SK-N-SH treated with all-trans-retinoic acid at 6 μM for 48 hours (cell line): ENCODE results near the gene COA8.

Experiments used
- ATAC-seq: fragments of 200-7000 bp; cut with Tn5 transposase; 3 replicates; pipeline ENCODE4 v1.9.1; 2020; ENCODE audit warnings: mild to moderate bottlenecking, moderate library complexity
- ARNTL ChIP-seq: fragments of 450-650 bp; formaldehyde crosslinking; IDR thresholded peaks from 2 replicates; pipeline ENCODE4 v1.5.0; 2020; ENCODE audit warnings: low read depth, mild to moderate bottlenecking, moderate library complexity, borderline replicate concordance
- BACH2 ChIP-seq: fragments of 250-450 bp; sonication (Bioruptor Pico); IDR thresholded peaks from 2 replicates; pipeline ENCODE4 v1.9.0; 2021; ENCODE audit warnings: mild to moderate bottlenecking, borderline replicate concordance
- CSDC2 ChIP-seq: fragments of 250-450 bp; sonication (Bioruptor Pico); IDR thresholded peaks from 2 replicates; pipeline ENCODE4 v1.5.0; 2020; ENCODE audit warnings: mild to moderate bottlenecking, moderate library complexity
- ESRRG ChIP-seq: fragments of 250-450 bp; sonication (Bioruptor Pico); IDR thresholded peaks from 2 replicates; pipeline ENCODE4 v1.6.1; 2021; ENCODE audit warnings: mild to moderate bottlenecking
- GLIS3 ChIP-seq: fragments of 250-450 bp; sonication (Bioruptor Pico); IDR thresholded peaks from 2 replicates; pipeline ENCODE4 v1.5.0; 2020; ENCODE audit warnings: mild to moderate bottlenecking, moderate library complexity
- ISL1 ChIP-seq: fragments of 250-450 bp; sonication (Bioruptor Pico); IDR thresholded peaks from 2 replicates; pipeline ENCODE4 v2.1.2; 2022; ENCODE audit warnings: mild to moderate bottlenecking, moderate library complexity
- OSR1 ChIP-seq: fragments of 250-450 bp; sonication (Bioruptor Pico); IDR thresholded peaks from 2 replicates; pipeline ENCODE4 v1.8.0; 2022; ENCODE audit warnings: moderate library complexity, mild to moderate bottlenecking, inconsistent platforms
- PATZ1 ChIP-seq: fragments of 250-450 bp; sonication (Bioruptor Pico); IDR thresholded peaks from 2 replicates; pipeline ENCODE4 v1.8.0; 2020; ENCODE audit warnings: mild to moderate bottlenecking, moderate library complexity, borderline replicate concordance
- PPARA ChIP-seq: fragments of 250-450 bp; sonication (Bioruptor Pico); IDR thresholded peaks from 2 replicates; pipeline ENCODE4 v1.5.0; 2020; ENCODE audit warnings: mild to moderate bottlenecking, borderline replicate concordance
- RARB ChIP-seq: fragments of 250-450 bp; sonication (Bioruptor Pico); IDR thresholded peaks from 2 replicates; pipeline ENCODE4 v1.8.0; 2021; ENCODE audit warnings: mild to moderate bottlenecking, moderate library complexity
- SNAI2 ChIP-seq: fragments of 250-450 bp; sonication (Bioruptor Pico); IDR thresholded peaks from 2 replicates; pipeline ENCODE4 v1.5.0; 2020; ENCODE audit warnings: mild to moderate bottlenecking, moderate library complexity
- TCF4 ChIP-seq: fragments of 250-450 bp; sonication (Bioruptor Pico); IDR thresholded peaks from 2 replicates; pipeline ENCODE4 v1.8.0; 2021; ENCODE audit warnings: mild to moderate bottlenecking, moderate library complexity, borderline replicate concordance
- TOX ChIP-seq: fragments of 250-450 bp; sonication (Bioruptor Pico); IDR thresholded peaks from 2 replicates; pipeline ENCODE4 v1.8.0; 2021; ENCODE audit warnings: mild to moderate bottlenecking, moderate library complexity, borderline replicate concordance
- TSHZ2 ChIP-seq: fragments of 250-450 bp; sonication (Bioruptor Pico); IDR thresholded peaks from 2 replicates; pipeline ENCODE4 v1.5.0; 2020; ENCODE audit warnings: mild to moderate bottlenecking, moderate library complexity
- ZC3H10 ChIP-seq: fragments of 250-450 bp; sonication (Bioruptor Pico); IDR thresholded peaks from 2 replicates; pipeline ENCODE4 v1.5.1; 2021; ENCODE audit warnings: mild to moderate bottlenecking, moderate library complexity
- ZFP3 ChIP-seq: fragments of 250-450 bp; sonication (Bioruptor Pico); IDR thresholded peaks from 2 replicates; pipeline ENCODE4 v1.5.0; 2020; ENCODE audit warnings: mild to moderate bottlenecking, moderate library complexity
- ZFP30 ChIP-seq: fragments of 450-650 bp; formaldehyde crosslinking; IDR thresholded peaks from 2 replicates; pipeline ENCODE4 v1.5.0; 2022; ENCODE audit warnings: mild to moderate bottlenecking, moderate library complexity
- ZNF565 ChIP-seq: fragments of 450-650 bp; formaldehyde crosslinking; conservative IDR thresholded peaks from 2 replicates; pipeline ENCODE4 v1.5.0; 2020; ENCODE audit warnings: low read depth, mild to moderate bottlenecking, moderate library complexity
- ZNF8 ChIP-seq: fragments of 450-650 bp; formaldehyde crosslinking; IDR thresholded peaks from 2 replicates; pipeline ENCODE4 v1.5.0; 2020; ENCODE audit warnings: mild to moderate bottlenecking, moderate library complexity
- TF ChIP-seq, protein P1 (sequence below): fragments of 250-450 bp; sonication (Bioruptor Pico); IDR thresholded peaks from 2 replicates; pipeline ENCODE4 v1.5.1; 2020; ENCODE audit warnings: low read depth, mild to moderate bottlenecking, moderate library complexity
- TF ChIP-seq, protein P2 (sequence below): fragments of 250-450 bp; sonication (Bioruptor Pico); IDR thresholded peaks from 2 replicates; pipeline ENCODE4 v1.8.0; 2021; ENCODE audit warnings: low read depth, mild to moderate bottlenecking, moderate library complexity, borderline replicate concordance

Gene COA8

GRCh38 chr14:103600503-103600902, 37.7 kb downstream of the COA8 start:
- no peak for TF ChIP-seq ISL1 (CRISPR knock-in tag)
- ATAC-seq, result no peak

DNA sequence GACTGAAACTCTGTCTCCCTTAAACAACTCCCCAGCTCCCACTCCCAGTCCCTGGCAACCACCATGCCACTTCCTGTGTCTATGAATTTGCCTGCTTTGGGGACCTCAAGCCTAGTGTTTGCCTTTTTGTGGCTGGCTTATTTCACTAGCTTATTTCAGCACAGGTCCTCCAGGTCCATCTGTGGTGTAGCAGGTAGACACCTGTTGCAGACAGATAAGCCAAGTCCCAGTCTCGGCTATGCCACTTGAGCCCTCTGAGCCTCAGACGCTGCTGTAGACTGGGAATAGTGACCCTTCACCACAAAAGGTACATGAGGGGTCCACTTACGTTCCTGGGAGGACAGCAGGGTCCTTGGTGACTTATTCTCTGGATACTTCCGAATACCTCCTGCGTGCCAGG, 41.9 kb downstream of the COA8 start:
- TF ChIP-seq ARNTL (CRISPR knock-in tag), result no peak
- no peak for TF ChIP-seq TSHZ2 (CRISPR knock-in tag)
- TF ChIP-seq ZNF565 (CRISPR knock-in tag), result no peak
- no peak for TF ChIP-seq ZFP3
- TF ChIP-seq SNAI2 (CRISPR knock-in tag), result no peak
- TF ChIP-seq TCF4 (CRISPR knock-in tag), result no peak
- no peak for TF ChIP-seq OSR1 (CRISPR knock-in tag)
- TF ChIP-seq PPARA, result no peak
- TF ChIP-seq BACH2 (CRISPR knock-in tag), result no peak
- no peak for TF ChIP-seq ZNF8 (CRISPR knock-in tag)
- TF ChIP-seq, protein P1, sequence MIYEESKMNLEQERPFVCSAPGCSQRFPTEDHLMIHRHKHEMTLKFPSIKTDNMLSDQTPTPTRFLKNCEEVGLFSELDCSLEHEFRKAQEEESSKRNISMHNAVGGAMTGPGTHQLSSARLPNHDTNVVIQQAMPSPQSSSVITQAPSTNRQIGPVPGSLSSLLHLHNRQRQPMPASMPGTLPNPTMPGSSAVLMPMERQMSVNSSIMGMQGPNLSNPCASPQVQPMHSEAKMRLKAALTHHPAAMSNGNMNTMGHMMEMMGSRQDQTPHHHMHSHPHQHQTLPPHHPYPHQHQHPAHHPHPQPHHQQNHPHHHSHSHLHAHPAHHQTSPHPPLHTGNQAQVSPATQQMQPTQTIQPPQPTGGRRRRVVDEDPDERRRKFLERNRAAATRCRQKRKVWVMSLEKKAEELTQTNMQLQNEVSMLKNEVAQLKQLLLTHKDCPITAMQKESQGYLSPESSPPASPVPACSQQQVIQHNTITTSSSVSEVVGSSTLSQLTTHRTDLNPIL, result no peak
- no peak for TF ChIP-seq PATZ1 (CRISPR knock-in tag)
- TF ChIP-seq ZFP30, result no peak
- no peak for TF ChIP-seq TOX
- TF ChIP-seq, protein P2, sequence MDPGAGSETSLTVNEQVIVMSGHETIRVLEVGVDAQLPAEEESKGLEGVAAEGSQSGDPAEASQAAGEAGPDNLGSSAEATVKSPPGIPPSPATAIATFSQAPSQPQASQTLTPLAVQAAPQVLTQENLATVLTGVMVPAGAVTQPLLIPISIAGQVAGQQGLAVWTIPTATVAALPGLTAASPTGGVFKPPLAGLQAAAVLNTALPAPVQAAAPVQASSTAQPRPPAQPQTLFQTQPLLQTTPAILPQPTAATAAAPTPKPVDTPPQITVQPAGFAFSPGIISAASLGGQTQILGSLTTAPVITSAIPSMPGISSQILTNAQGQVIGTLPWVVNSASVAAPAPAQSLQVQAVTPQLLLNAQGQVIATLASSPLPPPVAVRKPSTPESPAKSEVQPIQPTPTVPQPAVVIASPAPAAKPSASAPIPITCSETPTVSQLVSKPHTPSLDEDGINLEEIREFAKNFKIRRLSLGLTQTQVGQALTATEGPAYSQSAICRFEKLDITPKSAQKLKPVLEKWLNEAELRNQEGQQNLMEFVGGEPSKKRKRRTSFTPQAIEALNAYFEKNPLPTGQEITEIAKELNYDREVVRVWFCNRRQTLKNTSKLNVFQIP (CRISPR knock-in tag), result no peak
- no peak for TF ChIP-seq ZC3H10 (CRISPR knock-in tag)
- no peak for TF ChIP-seq CSDC2 (CRISPR knock-in tag)
- no peak for TF ChIP-seq ISL1 (CRISPR knock-in tag)
- TF ChIP-seq ESRRG (CRISPR knock-in tag), result no peak
- no peak for TF ChIP-seq GLIS3 (CRISPR knock-in tag)
- TF ChIP-seq, all 23 proteins: peak for 0
- no peak for ATAC-seq

DNA sequence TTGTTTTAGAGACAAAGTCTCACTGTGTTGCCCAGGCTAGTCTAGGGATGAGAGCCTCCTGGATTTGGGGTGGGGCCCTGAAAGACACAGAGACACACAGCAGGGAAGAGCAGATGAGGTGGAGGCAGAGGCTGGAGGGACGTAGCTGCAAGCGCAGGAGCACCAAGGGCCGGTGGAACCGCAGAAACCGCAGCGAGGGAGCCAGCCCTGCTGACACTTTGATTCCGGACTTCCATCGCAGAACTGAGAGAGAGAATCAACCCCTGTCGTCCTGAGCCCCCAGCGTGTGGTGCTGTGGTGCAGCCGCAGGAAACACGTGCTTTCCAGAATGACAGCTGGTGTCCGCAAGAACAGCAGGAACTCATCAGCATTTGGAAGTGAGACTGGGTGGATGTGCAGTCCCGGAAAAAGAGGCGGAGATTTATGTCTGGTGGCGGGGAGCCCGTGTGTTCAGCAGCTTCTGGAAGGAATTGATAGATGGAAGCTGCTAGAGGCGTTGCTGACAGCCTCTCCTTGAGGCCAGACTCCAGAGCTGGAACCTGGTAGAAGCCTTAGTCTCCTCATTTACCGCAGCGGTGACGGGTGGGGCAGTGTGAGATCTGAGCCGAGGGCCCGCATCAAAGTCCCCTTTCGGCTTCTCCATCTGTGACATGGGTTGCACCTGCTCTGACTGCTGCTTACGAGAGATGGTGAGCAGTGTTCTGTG, 44.4 kb downstream of the COA8 start:
- ATAC-seq, result peak; percentile 95
- TF ChIP-seq TCF4 (CRISPR knock-in tag) (no peak; the same call in 1 of the 2 replicates), ISL1 (CRISPR knock-in tag) (no peak), PPARA (no peak), RARB (CRISPR knock-in tag) (no peak), TSHZ2 (CRISPR knock-in tag) (0 out of 2 replicates have a peak, but pooled peaks have one; percentile 25), ZFP3 (peak; percentile 86), ZNF8 (CRISPR knock-in tag) (no peak), ZC3H10 (CRISPR knock-in tag) (no peak), SNAI2 (CRISPR knock-in tag) (no peak)
- TF ChIP-seq, protein P2 (CRISPR knock-in tag), result no peak
